ENCODE results near the gene ARL2BP.
A peak's percentile ranks its signal among the peaks of the same experiment; 100 is the strongest.
"Not testable (repeated sequence)": the region's sequence is repeated elsewhere in the genome, so short reads cannot be mapped to it uniquely, and the experiment has no call there.

Gene ARL2BP

DNA sequence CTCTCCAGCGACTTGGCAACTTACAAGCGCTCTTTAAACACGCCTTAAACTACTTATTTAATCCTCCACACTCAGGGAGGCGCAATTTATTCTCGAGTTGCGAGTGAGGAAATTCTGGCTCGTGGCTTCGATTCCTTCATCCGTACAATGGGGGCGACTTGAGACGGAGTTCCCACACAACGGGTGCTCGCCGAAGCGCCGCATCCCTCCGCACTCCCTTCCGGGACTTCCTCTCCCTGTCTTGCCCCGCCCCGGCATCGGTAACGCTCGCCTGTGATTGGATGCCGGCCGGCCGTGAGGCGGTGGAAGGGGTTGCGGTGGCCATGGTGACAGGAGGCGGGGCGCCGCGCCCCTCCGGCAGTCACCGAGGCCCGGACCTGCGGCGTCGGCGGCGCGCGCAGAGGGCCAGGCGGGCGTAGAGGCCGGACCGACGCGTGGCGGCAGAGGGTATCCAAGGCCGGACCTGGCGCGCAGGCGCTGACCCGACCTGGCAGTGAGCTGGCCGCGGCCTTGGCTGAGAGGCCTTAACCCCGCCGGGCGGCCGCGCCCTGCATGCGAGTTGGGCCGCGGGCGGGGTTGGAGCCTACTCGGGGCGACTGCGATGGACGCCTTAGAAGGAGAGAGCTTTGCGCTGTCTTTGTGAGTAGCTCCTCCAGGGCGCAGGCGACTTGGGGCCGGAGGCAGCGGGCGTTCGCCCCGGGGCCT lies at the start of gene ARL2BP:
Gene ARL2BP, plus strand, starts transcription at position 493 of the 705 bp plus-strand sequence. Its CDS starts 109 bp downstream, at position 602.
- peak; percentile 98 for DNase-seq

GRCh38 chr16:57196286-57196685 lies 48.8 kb upstream of the ARL2BP start:
- no peak for DNase-seq

- no peak for DNase-seq
These were observed 48.3 kb upstream of the ARL2BP start for GRCh38 chr16:57196753-57197152.

- not testable (repeated sequence) for DNase-seq
These were observed 44.7 kb upstream of the ARL2BP start for GRCh38 chr16:57200321-57200720.

- DNase-seq, result not testable (repeated sequence)
These were observed 44.1 kb upstream of the ARL2BP start for GRCh38 chr16:57200926-57201325.

DNA sequence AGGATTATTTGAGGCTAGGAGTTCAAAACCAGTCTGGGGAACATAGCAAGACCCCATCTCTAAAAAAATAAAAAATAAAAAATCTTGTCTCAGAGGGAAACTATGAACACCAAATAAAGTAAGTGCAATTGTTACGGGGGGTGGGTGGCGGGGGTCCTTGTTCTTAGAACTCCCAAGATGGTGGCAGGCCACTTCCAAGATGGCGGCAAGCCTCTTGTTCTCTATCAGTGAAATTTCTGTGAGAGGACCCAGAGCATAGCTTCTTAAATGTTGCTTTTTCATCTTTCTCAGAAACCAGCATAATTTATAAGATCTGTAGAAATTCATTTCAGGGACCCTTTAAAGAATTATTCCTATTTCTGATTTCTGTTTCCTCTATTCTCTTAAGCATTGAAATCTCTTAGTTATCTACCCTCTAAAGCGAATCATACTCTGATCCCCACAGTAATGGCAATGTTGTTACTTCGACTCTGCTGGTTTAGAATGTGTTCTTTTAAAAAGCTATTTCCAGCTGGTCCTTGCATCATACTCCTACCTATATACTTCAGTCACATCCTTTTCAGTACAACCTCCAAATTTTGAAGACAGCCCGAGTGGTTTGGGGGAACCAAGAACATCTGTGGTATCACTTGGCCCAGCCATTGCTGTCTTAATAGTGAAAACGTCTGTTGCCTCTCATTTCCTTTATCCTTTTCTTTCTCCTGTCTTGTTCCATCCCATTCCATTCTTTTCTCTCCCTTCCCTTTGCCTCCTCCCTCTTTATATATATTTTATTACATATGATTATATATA lies 42.8 kb upstream of the ARL2BP start:
- DNase-seq, result no peak

- DNase-seq, result no peak
These were observed 41.6 kb upstream of the ARL2BP start for GRCh38 chr16:57203451-57203850.

GRCh38 chr16:57204675-57205074 lies 40.4 kb upstream of the ARL2BP start:
- DNase-seq, result no peak

- DNase-seq, result no peak
These were observed 36.1 kb upstream of the ARL2BP start for GRCh38 chr16:57208926-57209325.

DNA sequence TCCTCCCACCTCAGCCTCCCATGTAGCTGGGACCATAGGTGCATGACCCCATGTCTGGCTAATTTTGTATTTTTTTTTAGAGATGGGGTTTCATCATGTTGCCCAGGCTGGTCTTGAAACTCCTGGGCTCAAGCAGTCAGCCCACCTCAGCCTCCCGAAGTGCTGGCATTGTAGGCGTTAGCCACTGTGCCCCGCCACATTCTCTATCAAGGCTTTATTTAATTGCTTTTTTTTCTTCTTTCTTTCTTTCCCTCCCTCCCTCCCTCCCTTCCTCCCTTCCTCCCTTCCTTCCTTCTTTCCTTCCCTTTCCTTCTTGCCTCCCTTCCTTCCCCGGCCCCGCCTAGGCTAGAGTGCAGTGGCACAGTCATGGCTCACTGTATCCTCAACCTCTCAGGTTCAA lies 35.3 kb upstream of the ARL2BP start:
- DNase-seq, result no peak

DNA sequence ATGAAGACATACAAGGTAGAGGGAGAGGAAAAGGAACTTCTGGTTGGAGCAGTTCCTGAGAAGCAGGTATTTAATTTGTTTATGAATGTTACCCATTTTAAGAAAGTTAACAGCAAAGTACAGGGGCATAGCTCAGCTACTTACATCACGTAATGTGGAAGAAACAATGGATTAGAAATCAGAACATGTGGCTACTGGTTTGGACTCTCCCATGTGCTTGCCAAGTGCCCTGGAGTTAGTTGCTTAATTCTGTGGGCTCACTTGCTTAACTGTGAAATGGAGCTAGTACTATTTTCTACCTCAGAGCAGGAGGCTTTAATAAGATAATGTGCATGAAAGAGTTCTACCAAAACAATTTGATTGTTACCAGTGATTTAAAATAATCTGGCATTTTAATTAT lies 31.6 kb upstream of the ARL2BP start:
- DNase-seq, result no peak

GRCh38 chr16:57216968-57217367 lies 28.1 kb upstream of the ARL2BP start:
- DNase-seq, result no peak

DNA sequence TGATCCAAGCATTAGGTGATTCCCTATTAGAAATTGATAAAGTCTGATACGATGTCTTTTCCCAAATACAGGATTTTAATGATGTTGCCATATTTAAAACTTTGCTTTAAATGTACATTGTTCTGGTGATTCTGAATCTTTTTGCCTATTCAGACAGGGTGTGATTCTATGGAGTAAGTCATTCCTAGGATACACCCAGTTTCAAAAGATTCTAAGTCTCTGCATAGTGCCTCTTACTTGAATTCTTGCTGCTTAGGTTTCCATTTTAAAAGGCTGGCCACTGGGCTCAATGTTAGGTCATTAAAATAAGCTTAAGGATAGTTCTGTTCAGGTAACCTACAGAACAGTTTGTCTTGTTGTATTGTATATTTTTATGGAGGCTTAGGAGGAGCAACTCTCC lies 22.0 kb upstream of the ARL2BP start:
- DNase-seq, result no peak

- no peak for DNase-seq
These were observed 20.3 kb upstream of the ARL2BP start for GRCh38 chr16:57224651-57225335.

- DNase-seq, result no peak
These were observed 19.1 kb upstream of the ARL2BP start for GRCh38 chr16:57225978-57226377.

- no peak for DNase-seq
These were observed 18.1 kb upstream of the ARL2BP start for GRCh38 chr16:57226701-57227621.

GRCh38 chr16:57229079-57229478 lies 16.0 kb upstream of the ARL2BP start:
- no peak for DNase-seq

- no peak for DNase-seq
These were observed 13.2 kb upstream of the ARL2BP start for GRCh38 chr16:57231821-57232350.

- DNase-seq, result no peak
These were observed 10.9 kb upstream of the ARL2BP start for GRCh38 chr16:57233944-57234706.

- DNase-seq, result no peak
These were observed 10.4 kb upstream of the ARL2BP start for GRCh38 chr16:57234707-57235092.
